ENCODE data around the gene MGARP.
"Not testable (repeated sequence)": the region's sequence is repeated elsewhere in the genome, so short reads cannot be mapped to it uniquely, and the experiment has no call there.

MGARP gene

GRCh38 chr4:139322070-139322469, 42.0 kb upstream of the MGARP start:
- not testable (repeated sequence) for H3K14ac ChIP-seq (ENCODE audit: low read length); H2BK12ac ChIP-seq (ENCODE audit: low read length); H3K4ac ChIP-seq (ENCODE audit: low read length); H3K27ac ChIP-seq (replicated peaks; ENCODE audit: low read length); H3K4me2 ChIP-seq (ENCODE audit: insufficient read depth, low read length, poor library complexity, severe bottlenecking); H3K4me1 ChIP-seq (ENCODE audit: control insufficient read depth in 2 of 2, insufficient read depth in 1 of 2, low read depth in 1 of 2, low read length in 2 of 2); H3K4me3 ChIP-seq (ENCODE audit: low read length in 2 of 2); H3K27me3 ChIP-seq (ENCODE audit: control insufficient read depth in 3 of 3, insufficient read depth in 3 of 3, low read depth in 1 of 3, low read length in 3 of 3); H2BK15ac ChIP-seq (ENCODE audit: low read length); H4K91ac ChIP-seq (ENCODE audit: low read depth, low read length, poor library complexity); H3K23ac ChIP-seq (ENCODE audit: low read depth, low read length, poor library complexity); H4K8ac ChIP-seq (ENCODE audit: low read depth, low read length); DNase-seq (ENCODE audit: low spot score); H3K9ac ChIP-seq (ENCODE audit: low read depth, low read length, poor library complexity); H2BK5ac ChIP-seq (ENCODE audit: low read length); H2BK120ac ChIP-seq (ENCODE audit: low read depth, low read length); H3K18ac ChIP-seq (ENCODE audit: low read length); H3K79me1 ChIP-seq (ENCODE audit: low read depth, low read length); H2AK5ac ChIP-seq (ENCODE audit: low read depth, low read length); H2AFZ ChIP-seq (ENCODE audit: low read length)
- Histone ChIP-seq H3K36me3 (replicated peaks in 1 of 2; ENCODE audit: control insufficient read depth in 2 of 2, insufficient read depth in 2 of 2, low read length in 2 of 2) (peaks cover 0 to 18% of the 10 kb centered on the region in 2 donors), H3K9me3 (replicated peaks in 1 of 2; ENCODE audit: control insufficient read depth in 2 of 2, insufficient read depth in 1 of 2, low read depth in 1 of 2, low read length in 2 of 2) (peaks cover 0 to 11% of the 10 kb centered on the region in 2 donors)
- no CpG with 5 or more reads among the region's 1 CpG for WGBS, 2 donors (ENCODE audit: extremely low coverage in 2 of 2, insufficient read length in 2 of 2, insufficient replicate concordance in 1 of 2)

GRCh38 chr4:139319571-139319970, 39.5 kb upstream of the MGARP start:
- DNase-seq (ENCODE audit: low spot score): no peak
- Histone ChIP-seq H3K36me3 (replicated peaks in 1 of 2; ENCODE audit: control insufficient read depth in 2 of 2, insufficient read depth in 2 of 2, low read length in 2 of 2) (peaks cover 0 to 12% of the 10 kb centered on the region in 2 donors), H3K18ac (ENCODE audit: low read length) (no peak overlapping the region), H3K4me2 (ENCODE audit: insufficient read depth, low read length, poor library complexity, severe bottlenecking) (no peak overlapping the region), H4K8ac (ENCODE audit: low read depth, low read length) (no peak overlapping the region), H3K14ac (ENCODE audit: low read length) (no peak overlapping the region), H3K4ac (ENCODE audit: low read length) (no peak overlapping the region), H3K9ac (ENCODE audit: low read depth, low read length, poor library complexity) (no peak overlapping the region), H3K79me1 (ENCODE audit: low read depth, low read length) (peaks cover 11% of the 10 kb centered on the region), H2BK120ac (ENCODE audit: low read depth, low read length) (no peak overlapping the region), H3K4me3 (ENCODE audit: low read length in 2 of 2) (no peak overlapping the region), H3K27me3 (ENCODE audit: control insufficient read depth in 3 of 3, insufficient read depth in 3 of 3, low read depth in 1 of 3, low read length in 3 of 3) (no peaks in the 10 kb centered on the region), H2AK5ac (ENCODE audit: low read depth, low read length) (no peak overlapping the region), H2BK5ac (ENCODE audit: low read length) (no peak overlapping the region), H4K91ac (ENCODE audit: low read depth, low read length, poor library complexity) (no peak overlapping the region), H2BK12ac (ENCODE audit: low read length) (no peak overlapping the region), H3K23ac (ENCODE audit: low read depth, low read length, poor library complexity) (no peak overlapping the region), H2BK15ac (ENCODE audit: low read length) (no peak overlapping the region), H3K27ac (replicated peaks; ENCODE audit: low read length) (no peak overlapping the region), H3K4me1 (ENCODE audit: control insufficient read depth in 2 of 2, insufficient read depth in 1 of 2, low read depth in 1 of 2, low read length in 2 of 2) (peaks cover 0 to 1% of the 10 kb centered on the region in 2 donors), H2AFZ (ENCODE audit: low read length) (no peak overlapping the region), H3K9me3 (replicated peaks in 1 of 2; ENCODE audit: control insufficient read depth in 2 of 2, insufficient read depth in 1 of 2, low read depth in 1 of 2, low read length in 2 of 2) (peaks cover 0 to 27% of the 10 kb centered on the region in 2 donors)
- no CpG with 5 or more reads among the region's 1 CpG for WGBS, 2 donors (ENCODE audit: extremely low coverage in 2 of 2, insufficient read length in 2 of 2, insufficient replicate concordance in 1 of 2)

GRCh38 chr4:139317635-139318034, 37.6 kb upstream of the MGARP start:
- Histone ChIP-seq H3K36me3 (replicated peaks in 1 of 2; ENCODE audit: control insufficient read depth in 2 of 2, insufficient read depth in 2 of 2, low read length in 2 of 2) (peaks cover 0 to 28% of the 10 kb centered on the region in 2 donors), H2AFZ (ENCODE audit: low read length) (no peak overlapping the region), H3K18ac (ENCODE audit: low read length) (no peak overlapping the region), H3K14ac (ENCODE audit: low read length) (no peak overlapping the region), H4K91ac (ENCODE audit: low read depth, low read length, poor library complexity) (no peak overlapping the region), H3K27me3 (ENCODE audit: control insufficient read depth in 3 of 3, insufficient read depth in 3 of 3, low read depth in 1 of 3, low read length in 3 of 3) (no peaks in the 10 kb centered on the region), H3K27ac (replicated peaks; ENCODE audit: low read length) (no peak overlapping the region), H2BK120ac (ENCODE audit: low read depth, low read length) (no peak overlapping the region), H2BK5ac (ENCODE audit: low read length) (no peak overlapping the region), H3K9ac (ENCODE audit: low read depth, low read length, poor library complexity) (no peak overlapping the region), H3K9me3 (replicated peaks in 1 of 2; ENCODE audit: control insufficient read depth in 2 of 2, insufficient read depth in 1 of 2, low read depth in 1 of 2, low read length in 2 of 2) (peaks cover 0 to 27% of the 10 kb centered on the region in 2 donors), H3K23ac (ENCODE audit: low read depth, low read length, poor library complexity) (no peak overlapping the region), H2BK12ac (ENCODE audit: low read length) (no peak overlapping the region), H3K4me3 (ENCODE audit: low read length in 2 of 2) (no peak overlapping the region), H4K8ac (ENCODE audit: low read depth, low read length) (no peak overlapping the region), H3K79me1 (ENCODE audit: low read depth, low read length) (peaks cover 10% of the 10 kb centered on the region), H2BK15ac (ENCODE audit: low read length) (no peak overlapping the region), H3K4me2 (ENCODE audit: insufficient read depth, low read length, poor library complexity, severe bottlenecking) (no peak overlapping the region), H3K4ac (ENCODE audit: low read length) (no peak overlapping the region), H3K4me1 (ENCODE audit: control insufficient read depth in 2 of 2, insufficient read depth in 1 of 2, low read depth in 1 of 2, low read length in 2 of 2) (peaks cover 0 to 3% of the 10 kb centered on the region in 2 donors), H2AK5ac (ENCODE audit: low read depth, low read length) (no peak overlapping the region)
- no peak for DNase-seq (ENCODE audit: low spot score)

- Histone ChIP-seq H3K4ac (ENCODE audit: low read length) (no peak overlapping the region), H3K36me3 (replicated peaks in 1 of 2; ENCODE audit: control insufficient read depth in 2 of 2, insufficient read depth in 2 of 2, low read length in 2 of 2) (peaks cover 0 to 32% of the 10 kb centered on the region in 2 donors)
Observed at GRCh38 chr4:139316733-139317132, 36.7 kb upstream of the MGARP start.

More at GRCh38 chr4:139316733-139317132, 36.7 kb upstream of the MGARP start:
- no peak overlapping the region for H2BK5ac ChIP-seq (ENCODE audit: low read length)
- H3K4me3 ChIP-seq (ENCODE audit: low read length in 2 of 2): no peak overlapping the region
- no peak overlapping the region for H3K18ac ChIP-seq (ENCODE audit: low read length)
- no peak overlapping the region for H3K14ac ChIP-seq (ENCODE audit: low read length)
- DNase-seq (ENCODE audit: low spot score): no peak
- no peak overlapping the region for H4K8ac ChIP-seq (ENCODE audit: low read depth, low read length)
- H2AK5ac ChIP-seq (ENCODE audit: low read depth, low read length): no peak overlapping the region
- H3K4me1 ChIP-seq (ENCODE audit: control insufficient read depth in 2 of 2, insufficient read depth in 1 of 2, low read depth in 1 of 2, low read length in 2 of 2): peaks cover 0 to 3% of the 10 kb centered on the region in 2 donors
- H3K23ac ChIP-seq (ENCODE audit: low read depth, low read length, poor library complexity): no peak overlapping the region
- H3K79me1 ChIP-seq (ENCODE audit: low read depth, low read length): peaks cover 10% of the 10 kb centered on the region
- no peak overlapping the region for H3K9ac ChIP-seq (ENCODE audit: low read depth, low read length, poor library complexity)
- H2BK15ac ChIP-seq (ENCODE audit: low read length): no peak overlapping the region
- WGBS, 2 donors (ENCODE audit: extremely low coverage in 2 of 2, insufficient read length in 2 of 2, insufficient replicate concordance in 1 of 2): no CpG with 5 or more reads among the region's 2 CpGs
- no peak overlapping the region for H3K27ac ChIP-seq (replicated peaks; ENCODE audit: low read length)
- no peak overlapping the region for H2BK12ac ChIP-seq (ENCODE audit: low read length)
- no peaks in the 10 kb centered on the region for H3K27me3 ChIP-seq (ENCODE audit: control insufficient read depth in 3 of 3, insufficient read depth in 3 of 3, low read depth in 1 of 3, low read length in 3 of 3)
- no peak overlapping the region for H2BK120ac ChIP-seq (ENCODE audit: low read depth, low read length)
- no peak overlapping the region for H3K4me2 ChIP-seq (ENCODE audit: insufficient read depth, low read length, poor library complexity, severe bottlenecking)
- H3K9me3 ChIP-seq (replicated peaks in 1 of 2; ENCODE audit: control insufficient read depth in 2 of 2, insufficient read depth in 1 of 2, low read depth in 1 of 2, low read length in 2 of 2): peaks cover 0 to 25% of the 10 kb centered on the region in 2 donors
- no peak overlapping the region for H4K91ac ChIP-seq (ENCODE audit: low read depth, low read length, poor library complexity)
- no peak overlapping the region for H2AFZ ChIP-seq (ENCODE audit: low read length)

Measured in neuronal stem cell (in vitro differentiated cells).